ENCODE measurements around the gene RHEX. TPM values are rescaled to one million over a fixed set of nuclear protein-coding genes. Genes with fewer than 3 reads are reported as not detected.

The RHEX gene
- total RNA-seq, 1 donor from 2014 or later, result 0.29 TPM

DNA sequence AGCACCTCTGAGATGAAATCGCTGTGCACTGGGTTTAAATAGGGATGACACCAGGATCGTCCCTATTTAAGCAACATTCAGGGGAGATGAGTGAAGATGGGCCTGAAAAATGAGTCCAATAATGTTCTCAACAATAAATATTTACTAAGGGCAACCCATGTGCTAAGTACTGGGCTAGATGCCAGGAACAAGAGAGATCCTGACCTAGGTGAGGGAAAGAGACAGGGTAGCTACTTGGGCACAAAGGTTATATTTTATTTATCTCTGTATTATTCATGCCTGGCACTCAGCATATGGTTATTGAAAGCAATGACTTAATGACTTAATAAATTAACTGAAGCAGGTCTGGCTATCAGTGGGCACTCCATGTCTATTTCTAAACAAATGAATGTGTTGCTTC lies 91.6 kb downstream of the RHEX start:
- no peak for DNase-seq (ENCODE audit: low read depth)
- no peak overlapping the region for H3K4me3 ChIP-seq (ENCODE audit: low read depth, low read length)
- TF ChIP-seq, protein P1, sequence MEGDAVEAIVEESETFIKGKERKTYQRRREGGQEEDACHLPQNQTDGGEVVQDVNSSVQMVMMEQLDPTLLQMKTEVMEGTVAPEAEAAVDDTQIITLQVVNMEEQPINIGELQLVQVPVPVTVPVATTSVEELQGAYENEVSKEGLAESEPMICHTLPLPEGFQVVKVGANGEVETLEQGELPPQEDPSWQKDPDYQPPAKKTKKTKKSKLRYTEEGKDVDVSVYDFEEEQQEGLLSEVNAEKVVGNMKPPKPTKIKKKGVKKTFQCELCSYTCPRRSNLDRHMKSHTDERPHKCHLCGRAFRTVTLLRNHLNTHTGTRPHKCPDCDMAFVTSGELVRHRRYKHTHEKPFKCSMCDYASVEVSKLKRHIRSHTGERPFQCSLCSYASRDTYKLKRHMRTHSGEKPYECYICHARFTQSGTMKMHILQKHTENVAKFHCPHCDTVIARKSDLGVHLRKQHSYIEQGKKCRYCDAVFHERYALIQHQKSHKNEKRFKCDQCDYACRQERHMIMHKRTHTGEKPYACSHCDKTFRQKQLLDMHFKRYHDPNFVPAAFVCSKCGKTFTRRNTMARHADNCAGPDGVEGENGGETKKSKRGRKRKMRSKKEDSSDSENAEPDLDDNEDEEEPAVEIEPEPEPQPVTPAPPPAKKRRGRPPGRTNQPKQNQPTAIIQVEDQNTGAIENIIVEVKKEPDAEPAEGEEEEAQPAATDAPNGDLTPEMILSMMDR (conservative IDR thresholded peaks at IDR 0.05; ENCODE audit: low read depth, low read length), result no peak

DNA sequence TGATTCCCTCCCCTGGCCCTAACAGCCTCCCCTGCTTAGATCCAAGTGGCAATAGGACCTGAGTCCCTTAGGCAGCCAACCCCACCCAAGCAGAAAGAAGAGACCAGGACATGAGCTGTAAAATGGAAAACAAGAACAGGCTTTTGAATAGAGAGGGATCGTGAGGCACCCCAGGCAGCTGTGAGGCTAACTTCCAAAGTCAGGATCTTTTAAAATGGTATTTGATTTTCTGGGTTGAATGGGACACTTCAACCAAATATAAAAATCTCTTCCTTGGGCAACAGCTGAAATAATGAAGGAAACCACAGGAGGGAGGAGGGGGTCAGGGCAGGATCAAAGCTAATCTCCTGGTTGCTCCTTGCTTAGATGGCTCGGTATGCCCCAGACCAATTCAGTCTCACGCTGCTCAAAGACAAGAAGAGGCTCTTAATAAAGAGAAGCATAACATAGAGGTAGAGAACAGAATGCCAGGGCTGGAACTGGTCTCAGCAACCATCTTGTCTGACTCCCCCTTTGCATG lies 92.9 kb downstream of the RHEX start:
- H3K4me3 ChIP-seq (ENCODE audit: low read depth, low read length), result no peak overlapping the region
- no peak for DNase-seq (ENCODE audit: low read depth)
- TF ChIP-seq, protein P1 (conservative IDR thresholded peaks at IDR 0.05; ENCODE audit: low read depth, low read length), result no peak

Other genes with a start within 250 kb of the RHEX start
- gene SLC41A1, start 240.0 kb upstream of the RHEX start, total RNA-seq, result 10.9 and 14.0 TPM in 2 replicates
- gene PM20D1, start 203.0 kb upstream of the RHEX start, total RNA-seq, result not detected in 2 replicates
- not detected in 2 replicates for gene SLC26A9, start 109.7 kb upstream of the RHEX start, total RNA-seq
- not detected in 2 replicates for gene RAB7B, start 49.8 kb upstream of the RHEX start, total RNA-seq
- gene CTSE, start 29.3 kb upstream of the RHEX start, total RNA-seq, result 0.22 TPM in 1 of 2 replicates, not detected in the other
- gene AVPR1B, start 64.2 kb downstream of the RHEX start, total RNA-seq, result not detected in 2 replicates
- 5.1 and 6.9 TPM in 2 replicates for gene FAM72A, start 149.7 kb downstream of the RHEX start, total RNA-seq
- gene SRGAP2, start 150.4 kb downstream of the RHEX start, total RNA-seq, result 26.4 and 29.0 TPM in 2 replicates